Smooth muscle cell (in vitro differentiated cells): ENCODE data around the gene FAM204A. TPM values are rescaled to one million over a fixed set of nuclear protein-coding genes. Genes with fewer than 3 reads are reported as not detected.

Source experiments
- DNase-seq: peaks from one replicate; lab custom pipeline; 2025; ENCODE audit not compliant: unreplicated experiment; lab: John Stamatoyannopoulos, UW
- H2AFZ ChIP-seq: fragments of 200-600 bp; sonication (generic); 2 replicates; pipeline ENCODE4 v1.6.0; 2016; ENCODE audit warnings: antibody characterized with exemption, low read depth, mild to moderate bottlenecking
- H3F3A ChIP-seq: fragments of 200-600 bp; sonication (generic); 2 replicates; pipeline ENCODE4 v1.6.0; 2017; ENCODE audit warnings: antibody characterized with exemption, low read depth
- H3K27ac ChIP-seq: fragments of 200-600 bp; sonication (generic); 2 replicates; pipeline ENCODE4 v1.5.1; 2016; ENCODE audit warnings: low read depth, mild to moderate bottlenecking
- H3K27me3 ChIP-seq: fragments of 200-600 bp; sonication (generic); 2 replicates; pipeline ENCODE4 v1.6.1; 2016; ENCODE audit warnings: low read depth, mild to moderate bottlenecking
- H3K36me3 ChIP-seq: fragments of 200-600 bp; sonication (generic); 2 replicates; pipeline ENCODE4 v1.5.1; 2016; ENCODE audit warnings: low read depth
- H3K4me1 ChIP-seq: fragments of 200-600 bp; sonication (generic); 2 replicates; pipeline ENCODE4 v1.5.1; 2016; ENCODE audit warnings: low read depth
- H3K4me2 ChIP-seq: fragments of 200-600 bp; sonication (generic); 2 replicates; pipeline ENCODE4 v1.6.0; 2016; ENCODE audit warnings: mild to moderate bottlenecking
- H3K4me3 ChIP-seq: fragments of 200-600 bp; sonication (generic); 2 replicates; pipeline ENCODE4 v1.5.1; 2016; ENCODE audit warnings: mild to moderate bottlenecking
- H3K79me2 ChIP-seq: fragments of 200-600 bp; sonication (generic); 2 replicates; pipeline ENCODE4 v1.6.0; 2016; ENCODE audit warnings: low read depth, mild to moderate bottlenecking
- H3K9ac ChIP-seq: fragments of 200-600 bp; sonication (generic); 2 replicates; pipeline ENCODE4 v1.6.0; 2016; ENCODE audit warnings: low read depth
- H3K9me3 ChIP-seq: fragments of 200-600 bp; sonication (generic); replicated peaks from 2 replicates; pipeline ENCODE4 v1.5.1; 2016; ENCODE audit warnings: low read depth
- H4K20me1 ChIP-seq: fragments of 200-600 bp; sonication (generic); 2 replicates; pipeline ENCODE4 v1.6.0; 2016; ENCODE audit warnings: low read depth
- CTCF ChIP-seq: fragments of 200-600 bp; sonication (generic); IDR thresholded peaks from 2 replicates; pipeline ENCODE4 v1.5.1; 2017; ENCODE audit warnings: borderline replicate concordance, mild to moderate bottlenecking, antibody characterized with exemption; ENCODE audit not compliant: insufficient read depth, poor library complexity, severe bottlenecking
- WGBS: methylation state at CpG from one replicate; pipeline ENCODE4 v1.1.7; 2016; ENCODE audit warnings: low lambda C conversion rate; 5-methylcytosine and 5-hydroxymethylcytosine counted together
- polyA plus RNA-seq: library from polyadenylated mRNA; unstranded; fragments of >200 nt; fragmentation: Nextera tagmentation; extraction: Ambion mirVana; gene quantifications from 2 replicates; pipeline ENCODE4 v1.2.1, GENCODE V29; 2016
- total RNA-seq: library from RNA; depleted of rRNA; stranded (reverse); fragments of >200 nt; gene quantifications from 2 replicates; pipeline ENCODE4 v1.2.3, GENCODE V29; 2014

Gene FAM204A
- total and polyA plus RNA-seq, 2 experiments from 2014 or later: 67.9 to 73.4 TPM

GRCh38 chr10:118255355-118255754 lies 86.8 kb downstream of the FAM204A start:
- WGBS: 89% methylated on average over 8 of the region's 8 CpGs
- no peak for TF ChIP-seq CTCF
- Histone ChIP-seq H3K4me3 (no peak overlapping the region), H3K27ac (no peak overlapping the region), H3K27me3 (peaks cover 79% of the 10 kb centered on the region), H3K4me2 (no peak overlapping the region), H3K9ac (no peak overlapping the region), H2AFZ (no peak overlapping the region), H3K36me3 (no peaks in the 10 kb centered on the region), H3K9me3 (no peaks in the 10 kb centered on the region), H3F3A (no peaks in the 10 kb centered on the region), H4K20me1 (no peaks in the 10 kb centered on the region), H3K79me2 (no peaks in the 10 kb centered on the region), H3K4me1 (peaks cover 33% of the 10 kb centered on the region)
- no peak for DNase-seq

GRCh38 chr10:118254654-118255053 lies 87.5 kb downstream of the FAM204A start:
- no peaks in the 10 kb centered on the region for H3F3A ChIP-seq
- H3K9me3 ChIP-seq: no peaks in the 10 kb centered on the region
- H3K4me2 ChIP-seq: no peak overlapping the region
- peaks cover 33% of the 10 kb centered on the region for H3K4me1 ChIP-seq
- no peaks in the 10 kb centered on the region for H3K36me3 ChIP-seq
- H2AFZ ChIP-seq: no peak overlapping the region
- H4K20me1 ChIP-seq: no peaks in the 10 kb centered on the region
- no peak overlapping the region for H3K27ac ChIP-seq
- H3K9ac ChIP-seq: no peak overlapping the region
- no peak overlapping the region for H3K4me3 ChIP-seq
- H3K27me3 ChIP-seq: peaks cover 78% of the 10 kb centered on the region
- no peaks in the 10 kb centered on the region for H3K79me2 ChIP-seq
- DNase-seq: no peak
- no peak for TF ChIP-seq CTCF
- 92% methylated on average over 4 of the region's 4 CpGs for WGBS

GRCh38 chr10:118253397-118253796 lies 88.7 kb downstream of the FAM204A start:
- H3K4me1 ChIP-seq: peaks cover 25% of the 10 kb centered on the region
- TF ChIP-seq CTCF: no peak

GRCh38 chr10:118251791-118252190 lies 90.3 kb downstream of the FAM204A start:
- no peak for DNase-seq
- no peak overlapping the region for H3K27ac ChIP-seq
- peaks cover 15% of the 10 kb centered on the region for H3K4me1 ChIP-seq
- no peaks in the 10 kb centered on the region for H3K36me3 ChIP-seq
- no peak for TF ChIP-seq CTCF
- WGBS: 82% methylated on average over 7 of the region's 7 CpGs
- H3K27me3 ChIP-seq: peaks cover 79% of the 10 kb centered on the region
- H3K4me3 ChIP-seq: no peak overlapping the region
- no peaks in the 10 kb centered on the region for H3K9me3 ChIP-seq
- no peaks in the 10 kb centered on the region for H3F3A ChIP-seq
- H3K9ac ChIP-seq: no peak overlapping the region
- H3K79me2 ChIP-seq: no peaks in the 10 kb centered on the region
- H3K4me2 ChIP-seq: no peak overlapping the region
- H4K20me1 ChIP-seq: no peaks in the 10 kb centered on the region
- H2AFZ ChIP-seq: no peak overlapping the region

More at GRCh38 chr10:118253397-118253796, 88.7 kb downstream of the FAM204A start:
- Histone ChIP-seq H3K27ac (no peak overlapping the region), H3K4me3 (no peak overlapping the region), H3K27me3 (peaks cover 82% of the 10 kb centered on the region), H2AFZ (no peak overlapping the region), H3K36me3 (no peaks in the 10 kb centered on the region), H3K4me2 (no peak overlapping the region), H3F3A (no peaks in the 10 kb centered on the region), H4K20me1 (no peaks in the 10 kb centered on the region), H3K9me3 (no peaks in the 10 kb centered on the region), H3K9ac (no peak overlapping the region), H3K79me2 (no peaks in the 10 kb centered on the region)
- 84% methylated on average over 7 of the region's 7 CpGs for WGBS
- DNase-seq: no peak
